Measurements from ENCODE around the gene MS4A7. TPM values are rescaled to one million over a fixed set of nuclear protein-coding genes. Genes with fewer than 3 reads are reported as not detected.

MS4A7 gene
- total RNA-seq, 1 experiment from 2014 or later: not detected

Other genes with a start within 250 kb of the MS4A7 start
- gene MS4A6A, start 195.4 kb upstream of the MS4A7 start, total RNA-seq (2014; rRNA removed; shearing (Covaris generic)): not detected in 2 replicates
- gene MS4A4E, start 135.4 kb upstream of the MS4A7 start, total RNA-seq (2014; rRNA removed; shearing (Covaris generic)): not detected in 2 replicates
- 33.0 and 50.9 TPM in 2 replicates for gene MS4A4A, start 97.9 kb upstream of the MS4A7 start, total RNA-seq (2014; rRNA removed; shearing (Covaris generic))
- 25.8 and 38.5 TPM in 2 replicates for gene MS4A6E, start 51.3 kb upstream of the MS4A7 start, total RNA-seq (2014; rRNA removed; shearing (Covaris generic))
- not detected in 2 replicates for gene MS4A14, start 17.9 kb downstream of the MS4A7 start, total RNA-seq (2014; rRNA removed; shearing (Covaris generic))
- gene MS4A5, start 51.0 kb downstream of the MS4A7 start, total RNA-seq (2014; rRNA removed; shearing (Covaris generic)): not detected in 2 replicates
- gene MS4A1, start 77.3 kb downstream of the MS4A7 start, total RNA-seq (2014; rRNA removed; shearing (Covaris generic)): not detected in 2 replicates
- 0.27 TPM in 1 of 2 replicates, not detected in the other for gene MS4A12, start 114.2 kb downstream of the MS4A7 start, total RNA-seq (2014; rRNA removed; shearing (Covaris generic))
- gene MS4A13, start 136.9 kb downstream of the MS4A7 start, total RNA-seq (2014; rRNA removed; shearing (Covaris generic)): not detected in 2 replicates